ENCODE results near the gene LDLRAD1.
"Not testable (repeated sequence)": the region's sequence is repeated elsewhere in the genome, so short reads cannot be mapped to it uniquely, and the experiment has no call there.

LDLRAD1 gene

GRCh38 chr1:54009406-54009805 lies 8.6 kb downstream of the LDLRAD1 start:
- intact Hi-C loops (cut with DNase I; ENCODE audit: low total_unique reads), result no loop called here
- Histone ChIP-seq H3K27me3 (peaks cover 0 to 39% of the 10 kb centered on the region in 2 donors), H3K27ac (no peak overlapping the region), H3K4me1 (no peaks in the 10 kb centered on the region), H3K9me3 (no peaks in the 10 kb centered on the region), H3K36me3 (no peaks in the 10 kb centered on the region), H3K4me3 (no peak overlapping the region)
- no peak for TF ChIP-seq CTCF (IDR thresholded peaks at IDR 0.05)
- peak in 1 of 2 donors; percentile 20 for DNase-seq

DNA sequence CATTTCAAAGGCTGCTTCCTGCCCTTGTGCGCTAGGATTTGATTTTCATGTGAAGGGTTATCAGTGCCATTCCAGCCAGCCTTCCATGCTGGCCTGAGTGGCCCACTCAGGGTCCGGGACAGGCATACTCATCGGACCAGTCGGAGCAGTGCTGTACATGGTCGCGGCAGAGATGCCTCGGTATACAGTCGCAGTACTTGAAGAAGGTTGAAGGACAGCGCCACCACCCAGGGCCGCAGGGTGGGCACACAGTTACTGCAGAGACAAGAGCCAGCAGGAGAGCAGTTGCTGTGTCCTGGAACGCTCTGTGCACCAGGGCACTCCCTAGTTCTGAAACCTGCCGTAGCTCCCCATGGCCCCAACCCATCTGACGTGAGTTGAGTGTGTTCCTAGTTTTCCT lies 9.1 kb downstream of the LDLRAD1 start:
- no peak overlapping the region for H3K27ac ChIP-seq
- peak in 1 of 2 donors; percentile 45 for DNase-seq
- peaks cover 0 to 34% of the 10 kb centered on the region in 2 donors for H3K27me3 ChIP-seq
- intact Hi-C loops (cut with DNase I; ENCODE audit: low total_unique reads), result no loop called here
- H3K36me3 ChIP-seq, result no peaks in the 10 kb centered on the region
- H3K4me3 ChIP-seq, result no peak overlapping the region
- H3K4me1 ChIP-seq, result no peaks in the 10 kb centered on the region
- no peak for TF ChIP-seq CTCF (IDR thresholded peaks at IDR 0.05)
- H3K9me3 ChIP-seq, result no peaks in the 10 kb centered on the region

- Histone ChIP-seq H3K27ac (no peak overlapping the region), H3K36me3 (no peaks in the 10 kb centered on the region), H3K4me3 (no peak overlapping the region), H3K27me3 (peaks cover 0 to 28% of the 10 kb centered on the region in 2 donors), H3K9me3 (no peaks in the 10 kb centered on the region), H3K4me1 (no peaks in the 10 kb centered on the region)
- intact Hi-C loops (cut with DNase I; ENCODE audit: low total_unique reads), result no loop called here
- no peak for TF ChIP-seq CTCF (IDR thresholded peaks at IDR 0.05)
- peak in 1 of 2 donors; percentile 33 for DNase-seq
Measured at GRCh38 chr1:54007613-54008012, 10.4 kb downstream of the LDLRAD1 start.

DNA sequence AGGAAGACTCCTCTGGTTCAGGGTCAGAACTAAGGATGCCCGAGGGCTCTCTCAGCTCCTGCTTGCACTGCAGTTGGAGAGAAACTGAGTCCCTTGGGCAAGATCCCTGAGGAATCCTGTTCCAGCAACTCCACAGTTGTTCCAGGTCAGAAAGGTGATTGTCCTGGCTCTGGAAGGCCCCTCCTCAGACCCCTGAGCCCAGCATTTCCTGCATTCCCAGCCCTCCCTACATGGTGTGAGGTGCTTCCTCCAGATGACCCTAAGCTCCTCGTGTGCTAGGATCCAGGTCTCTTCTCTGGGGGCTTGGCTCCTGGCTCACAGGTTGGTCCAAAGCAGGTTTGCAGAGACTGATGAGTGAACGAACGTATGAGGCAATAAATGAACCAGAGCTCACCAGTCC lies 11.5 kb downstream of the LDLRAD1 start:
- H3K27me3 ChIP-seq, result peaks cover 0 to 21% of the 10 kb centered on the region in 2 donors
- DNase-seq, result peak in 1 of 2 donors; percentile 34
- H3K4me3 ChIP-seq, result no peak overlapping the region
- H3K4me1 ChIP-seq, result no peaks in the 10 kb centered on the region
- no peak for TF ChIP-seq CTCF (IDR thresholded peaks at IDR 0.05)
- H3K36me3 ChIP-seq, result no peaks in the 10 kb centered on the region
- intact Hi-C loops (cut with DNase I; ENCODE audit: low total_unique reads), result no loop called here
- no peak overlapping the region for H3K27ac ChIP-seq
- H3K9me3 ChIP-seq, result no peaks in the 10 kb centered on the region

GRCh38 chr1:54004481-54005049 lies 13.4 kb downstream of the LDLRAD1 start:
- Histone ChIP-seq H3K27me3 (peaks cover 0 to 13% of the 10 kb centered on the region in 2 donors), H3K4me1 (no peaks in the 10 kb centered on the region), H3K36me3 (no peaks in the 10 kb centered on the region), H3K4me3 (no peak overlapping the region), H3K27ac (no peak overlapping the region), H3K9me3 (no peaks in the 10 kb centered on the region)
- TF ChIP-seq CTCF (IDR thresholded peaks at IDR 0.05), result no peak
- intact Hi-C loops (cut with DNase I; ENCODE audit: low total_unique reads), result no loop called here
- peak in 1 of 2 donors; percentile 54 for DNase-seq

- peak in 1 of 2 donors; percentile 34 for DNase-seq
- H3K4me1 ChIP-seq; H3K36me3 ChIP-seq; intact Hi-C loops (cut with DNase I; ENCODE audit: low total_unique reads); H3K9me3 ChIP-seq; H3K4me3 ChIP-seq; H3K27ac ChIP-seq; H3K27me3 ChIP-seq: not testable (repeated sequence)
Measured at GRCh38 chr1:54003750-54004480, 14.1 kb downstream of the LDLRAD1 start.

Data from tibial artery (tissue), 4 donors.